Superior temporal gyrus (tissue), 1 donor: ENCODE results near the gene TST.

Experiments used
- DNase-seq: peaks from one replicate; pipeline ENCODE4 v3.0.0-alpha.2; 2016; ENCODE audit errors: extremely low spot score

The TST gene

DNA sequence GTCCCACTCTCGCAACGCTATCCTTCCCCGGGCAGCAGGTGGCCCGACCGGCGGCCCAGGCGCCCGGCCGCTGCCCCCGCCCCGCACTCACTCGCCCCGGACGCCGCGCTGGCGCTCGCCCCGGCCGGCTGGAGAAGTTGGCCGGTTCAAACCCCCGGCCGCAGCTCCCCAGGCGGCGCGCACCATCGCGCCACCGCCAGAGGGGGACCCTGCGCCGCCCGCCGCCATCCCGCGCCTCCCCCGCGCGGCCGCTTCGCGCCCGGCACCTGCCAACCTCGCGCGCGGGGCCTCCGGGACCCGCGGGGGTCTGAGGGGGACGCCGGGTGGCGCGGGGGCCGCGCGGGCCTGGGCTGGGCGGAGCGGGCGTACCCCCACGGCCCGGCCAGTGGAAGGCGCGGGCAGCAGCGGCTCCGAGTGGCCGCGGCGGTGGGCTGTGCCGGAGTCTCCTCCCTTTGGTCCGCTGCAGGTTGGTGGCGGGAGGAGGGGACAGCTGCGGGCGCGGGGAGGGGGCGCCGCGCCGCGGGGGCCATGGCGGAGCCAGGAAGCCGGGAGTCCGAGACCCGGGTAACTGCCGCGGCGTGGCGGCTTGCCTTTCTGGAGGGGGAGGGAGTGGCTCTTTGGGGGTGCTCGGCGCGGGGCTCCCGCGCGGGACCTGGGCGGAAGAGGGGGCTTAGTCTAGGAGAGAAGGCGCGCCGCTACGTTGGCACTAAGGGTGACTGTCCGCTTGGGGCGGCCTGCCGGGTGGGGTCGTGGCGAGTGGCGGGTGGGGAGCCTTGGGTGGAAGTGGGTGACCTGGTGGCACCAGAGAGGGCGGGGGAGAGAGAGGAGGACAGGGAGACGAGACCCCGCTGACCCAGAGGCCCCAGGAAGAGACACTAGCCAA, at the start of gene TST, which contains the start of gene MPST:
Gene TST, minus strand, starts transcription at position 139 of the 883 bp plus-strand sequence. CDS start 715 bp downstream, outside the sequence.
Gene MPST, plus strand, starts transcription at position 434 of the 883 bp plus-strand sequence. Its CDS starts 95 bp downstream, at position 529.
- DNase-seq, result peak; percentile 75

DNA sequence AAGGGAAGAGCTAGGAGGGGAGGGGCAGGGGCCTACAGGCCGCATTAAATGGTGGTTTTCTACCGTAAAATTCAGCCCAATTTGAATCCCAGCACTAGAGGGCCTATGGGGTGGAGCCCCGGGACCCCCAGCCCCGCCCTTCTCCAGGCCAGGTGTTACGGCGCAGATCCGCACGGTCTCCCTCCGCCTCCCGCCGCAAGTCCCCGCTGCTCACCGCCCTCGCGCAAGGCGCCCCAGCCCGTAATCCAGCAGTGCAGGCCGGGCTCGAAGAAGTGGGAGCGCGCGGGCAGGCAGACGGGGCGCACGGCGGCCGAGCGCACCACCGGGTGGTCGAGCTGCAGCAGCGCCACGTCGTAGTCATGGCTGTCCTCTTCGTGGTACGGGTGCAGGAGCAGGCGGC, 49.6 kb upstream of the TST start:
- DNase-seq, result no peak

DNA sequence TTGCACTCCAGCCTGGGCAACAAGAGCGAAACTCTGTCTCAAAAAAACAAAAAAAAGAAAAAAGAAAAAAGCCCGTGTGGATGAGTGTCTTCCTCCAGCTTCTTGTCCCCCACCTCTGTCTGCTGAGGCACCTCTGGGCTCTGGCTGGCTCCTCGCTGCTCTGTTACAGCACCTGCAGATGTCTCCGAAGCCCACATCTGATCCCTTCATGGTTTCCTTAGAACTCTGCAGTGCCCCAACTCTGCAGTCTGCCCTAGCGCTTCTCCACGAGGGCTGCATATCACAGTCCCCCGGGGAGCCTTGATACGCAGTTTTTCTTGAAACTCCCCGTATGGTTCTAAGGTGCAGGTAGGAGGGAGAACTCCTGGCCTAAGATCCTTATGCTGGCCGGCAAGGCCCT, 48.2 kb upstream of the TST start:
- DNase-seq, result no peak

DNA sequence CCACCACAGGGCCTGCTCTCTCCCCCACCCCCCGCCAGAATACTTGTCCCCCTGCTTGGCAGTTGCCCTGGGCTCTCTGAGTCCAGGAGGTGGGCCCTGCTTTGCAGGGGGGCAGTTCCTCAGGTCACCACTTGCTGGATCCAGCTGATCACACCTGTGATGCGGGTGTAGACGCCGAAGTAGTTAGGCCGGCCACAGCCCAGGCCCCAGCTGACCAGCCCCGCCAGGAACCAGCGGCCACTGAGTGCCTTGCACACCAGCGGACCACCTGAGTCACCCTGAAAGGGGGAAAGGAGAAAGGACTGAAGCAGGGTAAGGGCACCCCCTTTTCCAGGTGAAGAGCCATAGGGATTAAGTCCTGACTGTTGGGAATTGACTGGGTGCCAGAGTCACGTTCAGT, 46.7 kb upstream of the TST start:
- no peak for DNase-seq

DNA sequence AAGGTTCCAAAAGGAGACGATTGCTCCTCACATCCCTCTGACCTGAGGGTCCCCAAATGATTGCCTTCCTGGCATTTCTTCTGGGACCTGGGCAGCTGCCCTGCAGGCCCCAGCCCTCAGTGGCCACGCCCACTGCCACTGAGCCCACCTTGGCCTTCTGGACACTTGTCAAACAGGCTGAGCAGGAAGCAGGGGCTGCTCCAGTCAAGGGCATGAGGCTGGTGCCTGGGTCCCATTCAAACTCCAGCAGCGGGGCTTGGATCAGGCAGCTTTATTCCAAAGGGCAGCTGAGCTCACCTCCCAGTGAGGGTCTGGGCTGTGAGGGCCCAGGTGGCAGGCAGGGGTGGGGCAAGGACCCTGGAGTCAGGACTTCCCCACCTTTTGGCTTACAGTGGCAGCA, 45.9 kb upstream of the TST start:
- DNase-seq, result no peak

DNA sequence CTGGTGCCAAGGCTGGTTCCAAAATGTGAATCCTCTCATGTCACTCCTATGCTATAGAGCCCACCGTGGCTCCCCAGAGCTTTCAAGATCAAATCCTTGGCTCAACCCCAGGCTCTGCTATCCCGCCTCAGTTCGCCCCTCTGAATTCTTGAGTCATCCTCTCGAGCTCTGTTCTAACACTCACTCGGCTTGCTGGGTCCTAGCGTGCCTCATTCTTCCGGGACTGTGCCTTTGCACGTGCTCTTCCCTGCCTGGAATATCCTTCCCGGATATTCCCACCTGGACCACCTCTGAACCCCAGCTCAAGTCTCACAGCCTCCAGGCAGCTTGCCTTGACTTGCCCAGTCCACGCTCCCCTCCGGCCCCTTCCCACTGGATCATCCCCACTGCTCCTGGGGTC, 45.3 kb upstream of the TST start:
- DNase-seq, result no peak

DNA sequence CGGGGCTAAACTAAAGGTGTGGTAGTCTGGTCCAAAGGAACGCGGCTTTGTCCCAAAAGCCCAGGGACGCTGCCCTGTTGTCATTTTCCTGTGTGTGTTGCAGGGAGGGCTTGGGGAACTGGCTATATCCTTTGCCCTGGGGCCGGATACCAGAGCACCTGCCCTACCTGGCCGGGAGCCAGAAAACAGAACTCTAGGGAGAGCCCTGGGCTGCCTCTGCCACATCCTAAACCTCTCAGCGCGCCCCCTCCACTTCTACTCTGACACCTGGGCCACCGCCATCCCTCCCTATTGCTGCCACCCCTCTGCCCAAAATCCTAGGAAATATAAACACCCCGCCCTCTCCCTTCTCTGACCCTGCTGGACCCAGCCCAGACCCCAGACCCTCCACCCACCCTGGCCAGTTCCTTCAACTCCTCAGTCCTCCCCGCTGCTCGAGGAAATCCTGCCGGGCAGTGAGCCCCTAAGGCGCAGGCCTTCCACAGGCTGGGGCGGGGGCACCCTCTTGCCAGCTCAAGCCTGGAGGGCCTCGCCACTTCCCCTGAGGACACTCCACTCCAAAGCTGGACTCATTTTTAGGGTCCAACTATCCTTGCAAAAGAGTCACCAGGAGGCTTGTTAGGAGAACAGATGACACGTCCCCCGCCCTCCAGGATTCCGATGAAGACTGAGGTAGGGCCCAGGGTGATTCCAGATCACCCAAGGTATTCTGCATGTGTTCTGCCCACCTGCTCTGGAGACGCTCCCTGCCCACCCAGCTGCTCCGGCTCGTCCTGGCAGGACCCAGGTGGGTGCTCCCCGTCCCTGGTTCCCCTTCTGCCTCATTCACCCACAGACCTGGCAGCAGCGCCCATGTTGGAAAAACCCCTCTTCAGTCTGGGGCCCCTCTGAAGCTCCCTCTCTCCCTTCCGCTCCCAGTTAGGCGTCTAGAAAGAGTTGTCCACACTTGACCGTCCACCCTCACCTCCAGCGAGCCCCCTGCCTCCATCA, 44.5 kb upstream of the TST start:
- DNase-seq, result no peak

DNA sequence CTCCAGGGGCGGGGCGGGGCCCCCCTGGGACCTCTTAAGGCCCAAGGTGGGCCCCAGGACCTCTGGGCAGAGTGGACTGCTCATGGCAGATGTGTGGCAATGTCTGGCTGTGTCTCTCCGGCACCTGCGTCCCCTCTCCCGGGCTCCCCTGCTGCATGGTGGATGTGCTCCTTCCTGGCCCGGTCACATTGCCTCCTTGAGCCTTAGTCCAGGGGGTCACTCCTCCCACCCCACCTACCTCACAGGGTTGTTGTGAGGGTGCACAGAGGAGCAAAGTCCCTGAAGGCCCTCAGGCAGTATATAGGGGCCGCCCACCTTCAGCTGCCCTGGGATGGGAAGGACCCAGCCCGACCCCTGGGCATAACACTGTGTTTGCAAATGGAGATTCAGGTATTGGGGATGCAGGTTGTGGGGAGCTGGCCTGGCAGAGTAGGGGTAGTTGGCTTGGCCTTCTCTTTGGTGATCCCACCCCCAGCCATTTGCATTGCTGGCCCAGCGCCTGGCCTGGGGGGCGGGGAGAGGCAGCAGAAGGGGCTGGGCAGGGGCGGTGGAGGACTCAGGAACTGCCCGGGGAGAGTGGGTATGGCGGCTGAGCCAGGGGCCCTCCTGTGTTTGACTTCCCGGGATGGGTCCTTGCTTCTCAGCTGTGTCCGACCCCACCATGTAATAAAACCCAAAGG, 43.6 kb upstream of the TST start:
- no peak for DNase-seq

DNA sequence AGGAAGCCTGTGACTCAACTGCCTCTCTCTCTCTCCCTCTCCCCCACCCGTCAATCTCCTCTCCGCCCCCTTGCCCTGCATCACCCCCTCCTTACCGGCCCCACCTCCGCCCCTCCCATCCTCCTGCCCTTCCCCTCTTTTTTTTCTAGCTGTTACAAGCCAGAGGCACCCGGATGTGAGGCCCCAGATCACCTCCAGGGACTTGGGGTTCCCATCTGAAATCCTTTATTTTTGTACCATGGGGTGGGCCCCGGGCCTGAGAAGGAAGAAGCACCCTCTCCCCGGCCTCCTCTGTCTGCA, 43.1 kb upstream of the TST start:
- no peak for DNase-seq

DNA sequence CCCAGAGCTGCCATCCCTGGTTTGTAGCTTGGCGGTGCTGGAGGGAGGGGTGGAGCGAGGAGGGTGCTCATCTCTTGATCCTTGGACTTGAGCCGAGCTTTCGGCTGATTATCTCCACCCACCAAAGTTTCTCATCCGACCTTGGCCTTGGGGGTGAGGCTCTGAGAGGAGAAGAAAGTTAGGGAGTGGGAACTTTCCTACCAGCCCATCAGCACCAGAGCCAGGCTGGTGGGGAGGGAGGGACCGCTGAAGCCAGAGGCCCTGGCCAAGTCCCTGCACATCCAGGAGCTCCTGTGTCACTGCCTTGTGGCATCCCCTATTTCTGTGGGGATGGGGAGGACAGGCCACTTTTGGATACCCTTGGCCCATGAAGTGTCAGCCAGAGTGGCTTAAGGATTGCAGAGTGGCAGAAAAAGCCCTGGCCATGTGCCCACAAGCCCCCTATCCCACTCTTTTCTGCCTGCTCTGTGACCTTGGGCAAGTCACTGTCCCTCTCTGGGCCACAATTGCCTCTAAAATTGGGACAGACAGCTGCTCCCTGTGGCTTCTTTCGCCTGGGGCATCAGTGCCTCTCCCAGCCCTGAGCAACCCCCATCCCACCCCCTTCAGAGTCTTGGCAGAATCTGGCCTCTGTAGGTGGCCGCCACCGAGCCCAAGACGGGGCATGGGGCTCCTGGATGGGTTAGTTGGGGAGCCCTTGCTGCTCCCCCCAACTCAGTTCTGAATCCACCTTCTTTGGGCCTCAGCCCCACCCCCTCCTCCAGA, 42.5 kb upstream of the TST start:
- no peak for DNase-seq

DNA sequence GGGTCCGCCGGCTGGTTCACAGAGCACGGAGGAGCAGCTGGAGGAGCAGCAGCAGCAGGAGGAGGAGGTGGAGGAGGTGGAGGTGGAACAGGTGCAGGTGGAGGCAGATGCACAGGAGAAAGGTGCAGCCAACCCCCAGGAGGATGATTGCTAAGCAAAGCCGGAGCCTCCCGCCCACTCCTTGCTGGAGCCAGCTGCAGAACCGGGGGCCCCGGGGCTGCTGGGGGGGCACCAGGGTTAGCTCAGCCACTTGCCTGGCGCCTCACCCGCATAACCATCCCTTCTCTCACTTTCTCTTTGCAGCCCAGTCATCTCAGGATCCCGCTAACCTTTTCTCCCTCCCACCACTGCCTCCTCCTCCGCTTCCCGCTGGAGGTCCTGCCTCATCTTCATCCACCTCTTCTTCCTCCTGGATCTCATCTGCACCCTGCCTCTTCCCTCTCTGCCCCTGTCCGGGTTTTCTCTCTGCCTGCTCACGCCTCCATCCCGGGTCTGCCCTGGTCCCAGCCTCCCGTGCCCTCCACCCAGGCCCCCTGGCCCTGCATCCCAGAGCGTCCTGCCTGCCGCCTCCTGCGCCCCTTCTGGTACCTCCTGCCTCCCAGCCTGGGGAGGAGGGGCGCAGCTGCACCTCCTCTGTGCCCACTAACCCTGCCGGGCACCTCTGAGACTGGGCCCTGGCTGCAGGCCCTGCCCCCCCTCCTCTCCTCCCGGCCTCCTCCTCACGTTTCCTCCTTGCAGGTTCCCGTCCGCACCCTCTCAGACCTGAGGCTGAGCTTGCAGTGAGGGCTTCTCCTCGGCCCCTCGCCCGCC, 41.8 kb upstream of the TST start:
- DNase-seq, result no peak

DNA sequence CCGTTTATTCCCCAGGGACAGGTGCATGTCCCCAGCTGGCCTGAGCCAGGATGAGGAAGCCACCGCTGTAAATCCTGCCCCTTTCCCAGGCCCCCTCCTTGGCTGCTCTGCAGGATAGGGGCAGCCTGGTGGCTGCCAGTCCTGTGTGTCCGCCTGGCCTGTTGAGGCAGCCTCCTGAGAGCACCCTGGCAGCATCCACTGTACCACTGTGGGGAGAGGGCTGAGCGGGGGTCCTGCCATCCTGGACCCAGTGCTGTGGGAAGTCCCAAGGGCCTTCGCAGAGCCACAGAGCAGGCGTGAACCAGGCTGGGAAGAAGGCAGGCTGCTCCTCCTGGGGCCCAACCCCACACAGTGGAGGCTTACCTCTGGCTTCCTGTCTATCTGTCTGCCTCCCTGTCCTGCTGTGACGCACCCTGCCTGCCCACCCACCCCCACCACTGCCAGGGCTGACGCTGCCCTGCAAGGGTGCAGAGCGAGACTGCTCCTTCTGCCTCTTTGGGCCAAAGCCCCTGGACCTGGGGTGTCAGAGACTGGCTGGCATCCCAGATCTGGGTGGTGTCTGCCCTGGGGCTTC, 40.7 kb upstream of the TST start:
- no peak for DNase-seq

DNA sequence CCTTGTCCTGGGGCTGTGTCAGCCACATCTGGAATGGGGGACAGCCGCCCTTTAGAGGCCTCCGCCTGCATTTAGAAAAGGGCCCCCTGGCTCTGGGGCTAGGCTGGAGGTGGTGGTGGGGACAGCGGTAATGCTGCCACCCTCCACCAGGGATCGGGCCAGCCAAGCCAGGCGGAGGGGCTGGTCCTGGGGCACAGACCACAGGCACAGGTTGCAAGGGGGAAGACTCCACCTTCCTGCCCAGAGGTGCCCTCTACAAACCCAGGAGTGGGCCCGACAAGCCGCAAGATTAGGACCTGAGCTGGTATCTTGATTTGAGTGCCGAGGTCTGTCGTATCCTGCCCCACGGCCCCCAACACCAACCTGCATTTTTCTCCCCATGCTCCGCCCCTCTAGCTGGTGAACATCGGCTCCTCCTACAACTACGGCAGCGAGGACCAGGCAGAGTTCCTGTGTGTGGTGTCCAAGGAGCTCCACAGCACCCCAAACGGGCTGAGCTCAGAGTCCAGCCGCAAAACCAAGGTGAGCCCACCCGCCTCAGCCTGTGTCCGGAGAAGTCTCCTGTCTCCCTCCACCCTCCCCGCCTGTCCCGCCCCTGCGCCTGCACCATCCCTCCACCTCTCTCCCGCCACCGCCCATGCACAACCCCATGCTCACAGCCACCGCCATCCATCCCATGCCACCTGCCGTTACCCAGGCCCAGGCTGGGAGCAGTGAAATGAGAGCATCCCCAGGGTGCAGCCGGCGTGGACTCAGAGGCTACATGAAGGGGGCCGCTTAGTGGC, 39.9 kb upstream of the TST start:
- no peak for DNase-seq

DNA sequence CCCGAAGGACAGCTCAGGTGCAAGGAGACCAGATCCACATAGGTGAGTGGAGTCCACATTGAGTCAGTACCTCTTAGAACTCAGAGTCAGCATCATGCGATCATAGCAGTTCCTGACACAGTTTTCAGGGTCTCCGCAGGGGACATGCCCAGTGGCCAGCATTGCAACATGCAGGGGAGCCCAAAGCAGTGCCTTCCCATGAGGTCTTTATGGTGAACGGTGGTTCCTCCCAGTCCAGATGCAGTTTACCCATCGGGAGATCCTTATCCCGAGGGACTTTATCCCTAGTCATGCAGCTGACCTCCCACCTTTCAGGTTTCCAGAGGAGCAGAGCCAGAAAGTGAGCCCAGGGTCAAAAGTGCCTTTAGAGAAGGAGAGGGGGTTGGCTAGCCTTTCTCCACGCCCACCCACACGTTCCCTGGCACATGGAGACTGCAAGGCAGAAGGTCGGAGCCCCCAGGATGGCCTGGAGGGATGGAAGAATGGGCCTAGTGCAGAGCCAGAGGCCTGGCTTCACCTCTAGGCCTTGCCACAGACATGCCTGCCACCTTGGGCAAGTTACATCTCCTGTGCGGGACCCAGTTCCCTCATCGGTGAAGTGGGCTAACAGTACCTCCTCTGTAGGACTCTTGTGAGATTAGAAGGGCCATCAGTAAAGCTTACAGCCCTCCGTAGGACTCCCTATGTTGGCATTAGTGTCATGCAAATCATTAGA, 38.7 kb upstream of the TST start:
- DNase-seq, result no peak

DNA sequence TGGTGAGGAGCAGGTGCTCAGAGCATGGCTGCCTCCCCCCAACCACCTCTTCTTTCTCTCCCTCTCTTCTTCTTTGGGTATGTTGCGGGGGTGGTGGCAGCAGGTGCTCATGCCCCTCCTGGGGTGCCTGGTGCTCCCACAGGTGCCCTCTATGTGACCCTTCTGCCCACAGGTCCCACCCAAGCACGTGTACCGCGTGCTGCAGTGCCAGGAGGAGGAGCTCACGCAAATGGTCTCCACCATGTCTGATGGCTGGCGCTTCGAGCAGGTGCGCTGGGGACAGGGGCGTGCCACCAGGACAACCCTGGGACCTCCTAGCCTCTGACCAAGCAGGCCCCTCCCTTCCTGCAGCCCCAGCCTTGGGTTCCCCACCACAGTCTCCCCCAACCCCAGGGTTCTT, 38.0 kb upstream of the TST start:
- DNase-seq, result no peak

DNA sequence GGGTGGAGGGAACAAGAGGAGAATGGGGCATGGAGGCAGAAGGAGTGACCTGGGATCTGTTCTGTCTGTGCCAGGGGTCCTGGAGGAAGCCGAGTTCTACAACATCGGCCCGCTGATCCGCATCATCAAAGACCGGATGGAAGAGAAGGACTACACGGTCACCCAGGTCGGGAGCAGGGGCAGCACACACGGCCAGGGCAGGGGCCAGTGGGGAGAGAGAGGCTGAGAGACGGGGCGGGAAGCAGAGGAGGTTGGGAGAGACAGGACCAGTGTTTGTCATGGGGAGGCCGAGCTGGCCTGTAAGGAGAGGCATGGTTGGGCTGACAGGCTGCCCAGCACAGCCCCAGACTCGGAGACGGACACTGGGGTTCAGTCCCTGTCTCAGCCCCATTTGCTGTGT, 37.0 kb upstream of the TST start:
- DNase-seq, result no peak

DNA sequence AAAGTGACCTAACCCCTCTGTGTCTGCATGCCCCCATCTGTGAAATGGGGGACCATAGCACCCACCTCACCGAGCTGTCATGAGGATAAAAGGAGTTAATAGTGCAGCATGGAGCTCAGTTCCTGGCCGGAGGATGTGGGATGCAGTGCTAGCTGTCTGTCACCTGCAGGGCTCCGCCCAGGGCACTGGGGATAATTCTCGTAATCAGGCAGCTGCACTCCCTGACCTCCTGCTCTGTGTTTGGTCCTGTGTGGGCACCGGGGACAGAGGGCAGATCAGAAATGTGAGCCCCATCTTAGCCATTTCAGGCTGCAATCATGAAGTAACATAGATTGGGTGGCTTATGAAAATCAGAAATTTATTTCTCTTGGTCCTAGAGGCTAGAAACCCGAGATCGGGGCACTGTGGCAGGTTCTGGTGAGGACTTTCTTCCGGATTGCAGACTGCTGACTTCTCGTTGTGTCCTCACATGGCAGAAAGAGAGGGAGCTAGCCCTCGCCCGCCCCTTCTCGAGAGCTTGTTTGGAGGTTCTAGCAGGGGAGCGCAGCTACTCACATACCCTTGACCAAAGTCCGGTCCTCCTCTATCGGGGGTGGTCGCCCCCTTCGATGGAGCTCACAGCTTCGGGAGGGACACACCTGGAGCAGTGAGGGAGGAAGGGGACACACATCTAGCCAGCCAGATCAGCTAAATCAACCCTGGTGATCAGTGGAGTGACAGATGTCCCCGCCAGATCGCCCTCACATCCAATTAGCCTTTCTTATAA, 35.5 kb upstream of the TST start:
- DNase-seq, result no peak

DNA sequence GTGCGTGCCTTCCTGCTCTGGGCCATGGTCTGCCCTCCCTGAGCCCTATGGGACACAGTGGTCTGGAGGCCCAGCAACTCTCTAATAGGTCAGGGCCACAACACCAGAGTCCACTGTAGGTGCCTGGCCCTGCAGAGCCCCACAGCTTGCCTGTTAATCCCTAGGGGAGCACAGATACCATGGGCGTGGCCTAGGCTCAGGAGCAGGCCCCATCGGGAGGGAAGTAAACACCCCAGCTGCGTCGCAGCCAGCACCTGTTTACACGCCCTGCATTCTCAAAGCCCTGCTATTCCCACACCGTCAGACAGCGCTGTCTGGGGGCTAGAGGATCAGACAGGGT, 34.8 kb upstream of the TST start:
- no peak for DNase-seq
